Stimulated activated CD8-positive, alpha-beta memory T cell treated with anti-CD3 and anti-CD28 coated beads, Interleukin-7, amount 100 ng/mL, for 48 hours (primary cell): ENCODE data around the gene ATP5MC2.

Experiments
- DNase-seq, 2 donors: peaks; one replicate each; pipeline ENCODE4 v3.0.0-alpha.2; 2020; ENCODE audit warnings: low read depth in 1 of 2; ENCODE audit errors: extremely low read depth in 1 of 2

Gene ATP5MC2

DNA sequence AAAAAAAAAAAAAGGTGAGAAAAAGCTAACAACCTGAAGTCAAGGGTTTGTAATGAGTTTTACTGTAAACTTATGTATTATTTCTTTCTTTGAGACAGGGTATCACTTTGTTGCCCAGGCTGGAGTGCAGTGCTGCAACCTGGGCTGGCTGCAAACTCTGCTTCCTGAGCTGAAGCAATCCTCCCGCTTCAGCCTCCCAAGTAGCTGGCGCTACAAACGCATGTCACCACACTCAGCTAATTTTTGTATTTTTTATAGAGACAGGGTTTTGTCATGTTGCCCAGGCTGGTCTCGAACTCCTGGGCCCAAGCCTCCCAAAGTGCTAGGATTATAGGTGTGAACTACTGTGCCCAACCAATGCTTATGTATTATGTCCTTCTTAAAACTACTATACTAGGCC lies 58.9 kb downstream of the ATP5MC2 start:
- DNase-seq: no peak
